HFF-Myc (cell line): ENCODE measurements around the gene SARNP.

ENCODE experiments used
- DNase-seq: peaks from one replicate; pipeline ENCODE4 v3.0.0-alpha.2; 2011; ENCODE audit warnings: low read depth; ENCODE audit errors: extremely low read depth
- H3K4me3 ChIP-seq: replicated peaks from 2 replicates; pipeline ENCODE4 v1.5.1; 2011; ENCODE audit warnings: low read depth, mild to moderate bottlenecking, control low read depth, low read length
- TF ChIP-seq, protein P1 (sequence below): IDR thresholded peaks from 2 replicates; pipeline ENCODE4 v1.5.1; 2012; ENCODE audit warnings: mild to moderate bottlenecking, low read depth, low read length, control low read depth; ENCODE audit errors: missing control alignments

SARNP gene

DNA sequence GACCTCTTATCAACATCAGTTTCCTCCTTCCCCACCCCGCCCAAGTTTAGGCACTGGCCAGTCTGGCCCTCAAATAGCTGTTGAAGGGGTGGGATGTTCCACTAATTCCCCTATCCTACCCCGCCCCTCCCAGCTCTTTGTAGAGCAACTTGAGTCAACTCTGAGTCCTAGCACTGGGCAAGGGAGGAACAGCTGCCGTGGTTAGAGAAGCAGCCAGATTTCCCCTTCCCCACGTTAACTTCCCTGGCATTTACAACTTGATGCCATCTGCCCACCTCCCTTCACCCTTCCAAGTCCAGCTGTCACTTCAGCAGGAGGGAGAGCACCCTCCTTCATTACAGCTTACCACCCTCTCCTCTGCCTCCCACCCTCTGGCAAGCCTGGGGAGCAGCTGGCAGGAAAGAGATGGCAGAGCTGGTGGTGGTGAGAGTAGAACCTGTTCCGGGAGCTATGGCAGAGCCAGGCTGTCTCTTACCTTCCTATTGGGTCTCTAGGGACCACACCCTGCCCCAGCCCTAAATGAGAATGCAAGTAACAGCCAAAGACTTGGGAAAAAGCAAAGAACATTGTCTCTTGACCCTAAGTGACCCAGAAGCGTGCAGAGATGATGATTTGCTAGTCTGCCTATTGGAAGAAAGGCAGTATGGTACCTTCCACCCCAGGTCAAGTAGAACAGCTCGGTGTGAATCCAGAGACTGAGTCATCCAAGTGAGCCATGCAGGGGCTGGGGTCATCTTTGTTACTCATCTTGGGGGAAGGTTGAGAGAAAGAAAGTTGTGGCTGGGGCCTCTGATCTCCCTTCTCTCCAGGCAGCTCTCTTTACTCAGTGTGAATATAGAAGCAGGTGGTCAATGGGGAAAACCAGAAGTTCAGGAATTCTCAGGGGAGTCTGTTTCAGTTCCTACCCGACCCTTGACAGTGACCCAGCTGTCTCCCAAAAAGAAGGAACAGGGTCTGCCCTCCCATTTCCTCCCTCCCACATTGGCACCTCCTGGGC, 100.2 kb downstream of the SARNP start:
- H3K4me3 ChIP-seq = peak overlapping the region; percentile 70
- no peak for DNase-seq
- TF ChIP-seq, protein P1, sequence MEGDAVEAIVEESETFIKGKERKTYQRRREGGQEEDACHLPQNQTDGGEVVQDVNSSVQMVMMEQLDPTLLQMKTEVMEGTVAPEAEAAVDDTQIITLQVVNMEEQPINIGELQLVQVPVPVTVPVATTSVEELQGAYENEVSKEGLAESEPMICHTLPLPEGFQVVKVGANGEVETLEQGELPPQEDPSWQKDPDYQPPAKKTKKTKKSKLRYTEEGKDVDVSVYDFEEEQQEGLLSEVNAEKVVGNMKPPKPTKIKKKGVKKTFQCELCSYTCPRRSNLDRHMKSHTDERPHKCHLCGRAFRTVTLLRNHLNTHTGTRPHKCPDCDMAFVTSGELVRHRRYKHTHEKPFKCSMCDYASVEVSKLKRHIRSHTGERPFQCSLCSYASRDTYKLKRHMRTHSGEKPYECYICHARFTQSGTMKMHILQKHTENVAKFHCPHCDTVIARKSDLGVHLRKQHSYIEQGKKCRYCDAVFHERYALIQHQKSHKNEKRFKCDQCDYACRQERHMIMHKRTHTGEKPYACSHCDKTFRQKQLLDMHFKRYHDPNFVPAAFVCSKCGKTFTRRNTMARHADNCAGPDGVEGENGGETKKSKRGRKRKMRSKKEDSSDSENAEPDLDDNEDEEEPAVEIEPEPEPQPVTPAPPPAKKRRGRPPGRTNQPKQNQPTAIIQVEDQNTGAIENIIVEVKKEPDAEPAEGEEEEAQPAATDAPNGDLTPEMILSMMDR = no peak

- DNase-seq = no peak
- TF ChIP-seq, protein P1 = no peak
- peak overlapping the region; percentile 70 for H3K4me3 ChIP-seq
Observed at GRCh38 chr12:55716582-55716957, 101.0 kb downstream of the SARNP start.

GRCh38 chr12:55715833-55716581, 101.5 kb downstream of the SARNP start, which contains the start of gene BLOC1S1:
Gene BLOC1S1 (plus strand): TSS chr12:55716046. CDS start chr12:55716052, 6 bp downstream.
- peak within 1 kb of the TSS; percentile 70 for H3K4me3 ChIP-seq
- TF ChIP-seq, protein P1 = no peak
- peak; percentile 76 for DNase-seq

- H3K4me3 ChIP-seq = peak overlapping the region; percentile 70
- TF ChIP-seq, protein P1 = no peak
- no peak for DNase-seq
Observed at GRCh38 chr12:55715169-55715764, 102.3 kb downstream of the SARNP start.

GRCh38 chr12:55713721-55714120, 103.8 kb downstream of the SARNP start:
- TF ChIP-seq, protein P1 = no peak

GRCh38 chr12:55712700-55713415, 104.7 kb downstream of the SARNP start:
- TF ChIP-seq, protein P1 = no peak
- no peak overlapping the region for H3K4me3 ChIP-seq
- no peak for DNase-seq

More at GRCh38 chr12:55713721-55714120, 103.8 kb downstream of the SARNP start:
- no peak overlapping the region for H3K4me3 ChIP-seq
- no peak for DNase-seq
